IMR-90 (cell line): Measurements from ENCODE around the gene NSL1. TPM values are rescaled to one million over a fixed set of nuclear protein-coding genes. Genes with fewer than 3 reads are reported as not detected.

Experiments used
- ATAC-seq: fragments of 200-7000 bp; cut with Tn5 transposase; 2 replicates; pipeline ENCODE4 v1.9.1; 2020; ENCODE audit warnings: low read depth, mild to moderate bottlenecking, moderate library complexity
- BruUV-seq: library from RNA; stranded (reverse); fragments of 400-500 nt; replicated peaks from 2 replicates; lab custom pipeline; 2021; lab: Mats Ljungman, UMichigan
- CTCF ChIA-PET: fragments of 300-600 bp; formaldehyde crosslinking; extraction: SDS; loops from one replicate; lab custom pipeline; 2021; ENCODE audit warnings: antibody characterized with exemption; lab: Yijun Ruan, JAX
- POLR2A ChIA-PET: fragments of 300-600 bp; sonication (Branson Sonifier 250); formaldehyde crosslinking; loops from one replicate; lab custom pipeline; 2022; ENCODE audit warnings: antibody characterized with exemption; ENCODE audit not compliant: unreplicated experiment; lab: Charles Lee
- DNase-seq: peaks from one replicate; pipeline ENCODE4 v3.0.0; 2013
- H2AFZ ChIP-seq: replicated peaks from 2 replicates; pipeline ENCODE3; 2013; ENCODE audit warnings: low read length, mild to moderate bottlenecking; ENCODE audit not compliant: poor library complexity
- H2AK5ac ChIP-seq: 2 replicates; pipeline ENCODE4 v1.6.1; 2013; ENCODE audit warnings: low read depth, low read length, inconsistent platforms
- H2AK9ac ChIP-seq: replicated peaks from 2 replicates; pipeline ENCODE3; 2013; ENCODE audit warnings: mild to moderate bottlenecking, low read depth, low read length, moderate library complexity; ENCODE audit not compliant: poor library complexity
- H2BK120ac ChIP-seq: 2 replicates; pipeline ENCODE4 v1.6.1; 2013; ENCODE audit warnings: low read depth, low read length, inconsistent platforms
- H2BK15ac ChIP-seq: 3 replicates; pipeline ENCODE4 v1.6.1; 2013; ENCODE audit warnings: low read depth, low read length, inconsistent platforms
- H2BK20ac ChIP-seq: 2 replicates; pipeline ENCODE4 v1.6.1; 2013; ENCODE audit warnings: low read depth, mild to moderate bottlenecking, inconsistent platforms, low read length, moderate library complexity
- H2BK5ac ChIP-seq: 2 replicates; pipeline ENCODE4 v1.6.1; 2013; ENCODE audit warnings: mild to moderate bottlenecking, low read depth, low read length, inconsistent platforms; ENCODE audit not compliant: poor library complexity, severe bottlenecking
- H3K14ac ChIP-seq: replicated peaks from 2 replicates; pipeline ENCODE4 v1.6.1; 2013; ENCODE audit warnings: low read depth, low read length, inconsistent platforms
- H3K18ac ChIP-seq: 2 replicates; pipeline ENCODE4 v1.6.1; 2013; ENCODE audit warnings: low read depth, low read length, control low read depth
- H3K23ac ChIP-seq: 2 replicates; pipeline ENCODE4 v1.6.1; 2013; ENCODE audit warnings: low read depth, low read length, inconsistent platforms
- H3K27ac ChIP-seq: 2 replicates; pipeline ENCODE4 v1.5.1; 2013; ENCODE audit warnings: mild to moderate bottlenecking, control low read depth, low read length; ENCODE audit not compliant: insufficient read depth
- H3K27me3 ChIP-seq: 2 replicates; pipeline ENCODE4 v1.6.1; 2013; ENCODE audit warnings: low read length; ENCODE audit not compliant: control insufficient read depth, insufficient read depth
- H3K36me3 ChIP-seq: 2 replicates; pipeline ENCODE4 v1.6.1; 2013; ENCODE audit warnings: low read length, mixed read lengths; ENCODE audit not compliant: control insufficient read depth, insufficient read depth
- H3K4ac ChIP-seq: 2 replicates; pipeline ENCODE4 v1.6.1; 2013; ENCODE audit warnings: low read depth, low read length, inconsistent platforms
- H3K4me1 ChIP-seq: 2 replicates; pipeline ENCODE4 v1.6.1; 2013; ENCODE audit warnings: low read length, mixed read lengths; ENCODE audit not compliant: control insufficient read depth, insufficient read depth
- H3K4me2 ChIP-seq: 2 replicates; pipeline ENCODE4 v1.6.1; 2013; ENCODE audit warnings: low read depth, mild to moderate bottlenecking, control low read depth, low read length, moderate library complexity
- H3K4me3 ChIP-seq: 2 replicates; pipeline ENCODE4 v1.5.1; 2013; ENCODE audit warnings: low read depth, mild to moderate bottlenecking, control low read depth, low read length, moderate library complexity; ENCODE audit not compliant: insufficient read depth
- H3K56ac ChIP-seq: 2 replicates; pipeline ENCODE4 v1.6.1; 2013; ENCODE audit warnings: low read length, inconsistent platforms; ENCODE audit not compliant: insufficient read depth; ENCODE audit errors: extremely low read depth
- H3K79me1 ChIP-seq, 2 experiments: 2 replicates each; pipeline ENCODE4 v1.6.1; 2013; ENCODE audit warnings: low read length in 2 of 2, inconsistent platforms in 1 of 2, low read depth in 1 of 2
- H3K9ac ChIP-seq: 2 replicates; pipeline ENCODE4 v1.6.1; 2013; ENCODE audit warnings: low read depth, low read length, control low read depth
- H3K9me1 ChIP-seq: 2 replicates; pipeline ENCODE4 v1.6.1; 2013; ENCODE audit warnings: low read length, inconsistent platforms; ENCODE audit not compliant: insufficient read depth
- H3K9me3 ChIP-seq: 2 replicates; pipeline ENCODE4 v1.6.1; 2013; ENCODE audit warnings: low read length; ENCODE audit not compliant: control insufficient read depth, insufficient read depth
- H4K20me1 ChIP-seq: 2 replicates; pipeline ENCODE4 v1.6.1; 2013; ENCODE audit warnings: low read length, inconsistent platforms; ENCODE audit not compliant: insufficient read depth
- H4K5ac ChIP-seq: 2 replicates; pipeline ENCODE4 v1.6.1; 2013; ENCODE audit warnings: mild to moderate bottlenecking, low read depth, low read length, control low read depth
- H4K8ac ChIP-seq, 2 experiments: 2 replicates each; pipeline ENCODE4 v1.6.1; 2013; ENCODE audit warnings: low read depth in 2 of 2, low read length in 2 of 2, control low read depth in 1 of 2, inconsistent platforms in 1 of 2
- H4K91ac ChIP-seq: 2 replicates; pipeline ENCODE4 v1.6.1; 2013; ENCODE audit warnings: low read depth, low read length, inconsistent platforms; ENCODE audit not compliant: insufficient read depth
- CTCF ChIP-seq: conservative IDR thresholded peaks from 2 replicates; pipeline ENCODE4 v1.5.1; 2012; ENCODE audit warnings: mild to moderate bottlenecking, low read depth, low read length, improper control_type of control experiment
- WGBS, 2 experiments: methylation state at CpG; one replicate each; pipeline versions ENCODE4 v1.1.5 to v1.1.7; 2013; ENCODE audit warnings: missing lambda C conversion rate in 2 of 2; ENCODE audit not compliant: insufficient read length in 1 of 2; ENCODE audit errors: extremely low coverage in 2 of 2; 5-methylcytosine and 5-hydroxymethylcytosine counted together
- dilution Hi-C: fragments of 300-500 bp; cut with HindIII; formaldehyde crosslinking; loops from one replicate; pipeline ENCODE4 v1.14.3; 2018; ENCODE audit warnings: low sequenced_read_pairs; ENCODE audit not compliant: unreplicated experiment
- in situ Hi-C: fragments of 300-500 bp; cut with MboI; formaldehyde crosslinking; loops from 3 replicates; pipeline ENCODE4 v1.14.3; 2019; ENCODE audit warnings: low sequenced_read_pairs, inconsistent platforms, mixed read lengths
- intact Hi-C: fragments of 100-400 bp; cut with micrococcal nuclease; formaldehyde crosslinking; loops from 2 replicates; pipeline ENCODE4 v1.10.0; 2022
- polyA plus RNA-seq, 3 experiments: library from polyadenylated mRNA; depleted of rRNA; stranded (reverse); fragments of >200 nt; gene quantifications; 2 replicates each; pipeline ENCODE4 v1.2.3, GENCODE V29; 2012; ENCODE audit warnings: low replicate concordance in 1 of 3
- total RNA-seq: library from RNA; depleted of rRNA; stranded (reverse); fragments of >200 nt; gene quantifications from 2 replicates; pipeline ENCODE4 v1.2.3, GENCODE V29; 2012

NSL1 gene
- total and polyA plus RNA-seq, 2 of the 4 experiments (the other 2 are of a cell fraction), result 19.1 to 42.5 TPM

GRCh38 chr1:212824201-212824600 lies 32.6 kb upstream of the NSL1 start:
- intact Hi-C loops, result loop anchor here (5.0 kb wide), 1 partner anchor 33 kb away; the partner anchor contains the start of gene FLVCR1
- Histone ChIP-seq H3K4me3 (no peak overlapping the region), H3K27ac (no peak overlapping the region), H2AFZ (no peak overlapping the region), H3K23ac (no peak overlapping the region), H3K9me1 (no peaks in the 10 kb centered on the region), H2BK5ac (no peak overlapping the region), H3K79me1 (no peaks in the 10 kb centered on the region), H4K91ac (no peak overlapping the region), H3K4me2 (no peak overlapping the region), H3K14ac (no peak overlapping the region), H3K27me3 (no peaks in the 10 kb centered on the region), H2BK120ac (no peak overlapping the region), H2BK20ac (no peak overlapping the region), H3K56ac (no peak overlapping the region), H2AK9ac (no peak overlapping the region), H2AK5ac (no peak overlapping the region), H3K36me3 (no peaks in the 10 kb centered on the region), H3K18ac (no peak overlapping the region), H4K20me1 (no peaks in the 10 kb centered on the region), H2BK15ac (no peak overlapping the region), H3K4me1 (no peaks in the 10 kb centered on the region), H3K9me3 (peaks cover 20% of the 10 kb centered on the region), H4K8ac (no peak overlapping the region), H4K5ac (no peak overlapping the region), H3K4ac (no peak overlapping the region), H3K9ac (no peak overlapping the region)
- 91% methylated on average over 7 of the region's 16 CpGs; no CpG with 5 or more reads in 1 of the 2 experiments for WGBS, 2 experiments
- no TSS peak for BruUV-seq
- TF ChIP-seq CTCF, result no peak
- ChIA-PET POLR2A (no interaction called here), CTCF (no interaction called here)
- dilution Hi-C loops, result no loop called here
- DNase-seq, result no peak
- no peak for ATAC-seq
- in situ Hi-C loops, result no loop called here
